HepG2 (cell line): ENCODE results near the gene IGF2BP3. TPM values are rescaled to one million over a fixed set of nuclear protein-coding genes. Genes with fewer than 3 reads are reported as not detected.

Experiments used
- ATAC-seq: fragments of 200-7000 bp; cut with Tn5 transposase; 3 replicates; pipeline ENCODE4 v1.9.1; 2020; ENCODE audit warnings: mild to moderate bottlenecking, moderate library complexity
- BruUV-seq: library from RNA; stranded (reverse); fragments of 400-500 nt; replicated peaks from 2 replicates; lab custom pipeline; 2021; lab: Mats Ljungman, UMichigan
- CTCF ChIA-PET: fragments of 300-600 bp; formaldehyde crosslinking; extraction: SDS; loops from one replicate; lab custom pipeline; 2021; ENCODE audit warnings: low total read pairs, inconsistent platforms, low intra/inter-chr PET ratio; lab: Yijun Ruan, JAX
- POLR2A ChIA-PET: fragments of 350-600 bp; sonication (Branson Sonifier 250); formaldehyde crosslinking; loops from one replicate; lab custom pipeline; 2020; ENCODE audit warnings: antibody characterized with exemption, inconsistent platforms; lab: Yijun Ruan, JAX
- DNase-seq: peaks from one replicate; pipeline ENCODE4 v3.0.0-alpha.2; 2015; ENCODE audit warnings: low spot score
- FAIRE-seq: peaks from 3 replicates; lab custom pipeline; 2011; peaks lifted over from hg19 to GRCh38; lab: Jason Lieb, UNC
- H2AFZ ChIP-seq: one replicate; pipeline ENCODE4 v1.6.1; 2011; ENCODE audit warnings: low read length, inconsistent platforms
- H3K27ac ChIP-seq: fragments of 300-600 bp; 3 replicates; pipeline ENCODE4 v1.8.0; 2011; ENCODE audit warnings: mixed run types, mild to moderate bottlenecking, mixed read lengths, low read length, inconsistent platforms; ENCODE audit not compliant: insufficient read depth; ENCODE audit errors: extremely low read length
- H3K27me3 ChIP-seq, 2 experiments: fragments of 200-600 bp in 1 of 2; 2 replicates in 1 of 2; 3 replicates in 1 of 2; pipeline versions ENCODE4 v1.6.0 to v1.8.0; 2011; ENCODE audit warnings: low read length in 2 of 2, mild to moderate bottlenecking in 2 of 2, moderate library complexity in 2 of 2, inconsistent platforms in 1 of 2; ENCODE audit not compliant: insufficient read depth in 2 of 2, control insufficient read depth in 1 of 2
- H3K36me3 ChIP-seq, 2 experiments: fragments of 200-600 bp in 1 of 2; replicated peaks in 1 of 2; 2 replicates in 1 of 2; 3 replicates in 1 of 2; pipeline versions ENCODE4 v1.5.1 to v1.8.0; 2011; ENCODE audit warnings: low read length in 2 of 2, inconsistent platforms in 1 of 2; ENCODE audit not compliant: insufficient read depth in 2 of 2, control insufficient read depth in 1 of 2
- H3K4me1 ChIP-seq: 2 replicates; pipeline ENCODE4 v1.5.1; 2012; ENCODE audit warnings: low read length, inconsistent platforms; ENCODE audit not compliant: insufficient read depth
- H3K4me2 ChIP-seq: 2 replicates; pipeline ENCODE4 v1.6.0; 2011; ENCODE audit warnings: low read depth, low read length, inconsistent platforms
- H3K4me3 ChIP-seq, 3 experiments: fragments of 200-600 bp in 1 of 3; sonication (generic), shearing (Covaris generic) in 1 of 3; replicated peaks in 1 of 3; 2 replicates each; pipeline ENCODE4 v1.5.1; 2011 to 2016; ENCODE audit warnings: low read length in 3 of 3, inconsistent platforms in 2 of 3, low read depth in 2 of 3, mild to moderate bottlenecking in 2 of 3, control low read depth in 1 of 3, mixed read lengths in 1 of 3; ENCODE audit not compliant: insufficient read depth in 1 of 3
- H3K79me2 ChIP-seq: one replicate; pipeline ENCODE4 v1.6.1; 2011; ENCODE audit warnings: low read length, inconsistent platforms; ENCODE audit not compliant: insufficient read depth
- H3K9ac ChIP-seq: 2 replicates; pipeline ENCODE4 v1.6.0; 2011; ENCODE audit warnings: mild to moderate bottlenecking, low read depth, low read length, inconsistent platforms; ENCODE audit not compliant: insufficient read depth
- H3K9me3 ChIP-seq: 2 replicates; pipeline ENCODE4 v1.5.1; 2012; ENCODE audit warnings: mild to moderate bottlenecking, low read length
- H4K20me1 ChIP-seq: 2 replicates; pipeline ENCODE4 v1.6.0; 2011; ENCODE audit warnings: inconsistent platforms, mild to moderate bottlenecking, low read length, moderate library complexity; ENCODE audit not compliant: insufficient read depth
- KLF13 ChIP-seq: sonication (generic); formaldehyde crosslinking; IDR thresholded peaks from 2 replicates; pipeline ENCODE4 v1.4.0; 2020; ENCODE audit warnings: mild to moderate bottlenecking, missing genetic modification reagents
- ZNF589 ChIP-seq: sonication (generic); formaldehyde crosslinking; conservative IDR thresholded peaks from 2 replicates; pipeline ENCODE4 v1.8.0; 2022; ENCODE audit warnings: mild to moderate bottlenecking, moderate library complexity, missing genetic modification reagents
- WGBS: methylation state at CpG from one replicate; pipeline ENCODE4 v1.1.6; 2017; ENCODE audit warnings: low lambda C conversion rate; 5-methylcytosine and 5-hydroxymethylcytosine counted together
- in situ Hi-C: cut with HindIII; loops from 2 replicates; pipeline ENCODE4 v1.10.0; 2017; ENCODE audit warnings: low pct_unique_long_range_greater_than_20kb; ENCODE audit not compliant: extremely low pct_ligation_motif_present
- intact Hi-C: fragments of 100-400 bp; cut with micrococcal nuclease; formaldehyde crosslinking; loops from one replicate; pipeline ENCODE4 v1.10.0; 2022; ENCODE audit not compliant: unreplicated experiment
- polyA plus RNA-seq, 8 experiments: library from polyadenylated mRNA; depleted of rRNA in 3 of 8; stranded (reverse) in 7 of 8; unstranded in 1 of 8; fragments of >200 nt; fragmentation: Illumina TruSeq in 4 of 8; extraction: Trizol in 4 of 8; gene quantifications; 2 replicates each; pipeline versions ENCODE4 v1.2.1 to v1.2.3, GENCODE V29; 2011 to 2016; ENCODE audit warnings: low read depth in 4 of 8, missing spikeins in 1 of 8, mixed read lengths in 1 of 8; ENCODE audit not compliant: insufficient read depth in 1 of 8
- total RNA-seq, 5 experiments: library from RNA; depleted of rRNA; stranded (reverse); fragments of >200 nt; fragmentation: Illumina TruSeq; extraction: Trizol; gene quantifications; 2 replicates each; pipeline ENCODE4 v1.2.3, GENCODE V29; 2016; ENCODE audit warnings: low read depth in 1 of 5
- TF ChIP-seq, protein P1 (sequence below): sonication (generic); formaldehyde crosslinking; IDR thresholded peaks from 2 replicates; pipeline ENCODE4 v1.8.1; 2022; ENCODE audit warnings: mild to moderate bottlenecking, missing genetic modification reagents
- TF ChIP-seq, protein P2 (sequence below): sonication (generic); formaldehyde crosslinking; IDR thresholded peaks from 2 replicates; pipeline ENCODE4 v1.5.0; 2020; ENCODE audit warnings: missing genetic modification reagents
- TF ChIP-seq, protein P3 (sequence below): sonication (generic); formaldehyde crosslinking; IDR thresholded peaks from 2 replicates; pipeline ENCODE4 v1.8.0; 2022; ENCODE audit warnings: mild to moderate bottlenecking, missing genetic modification reagents; ENCODE audit not compliant: insufficient replicate concordance
- TF ChIP-seq, protein P4 (sequence below): sonication (generic); formaldehyde crosslinking; IDR thresholded peaks from 2 replicates; pipeline ENCODE4 v1.8.1; 2023; ENCODE audit warnings: mild to moderate bottlenecking, missing genetic modification reagents, borderline replicate concordance
- TF ChIP-seq, protein P5 (sequence below): sonication (generic); formaldehyde crosslinking; IDR thresholded peaks from 2 replicates; pipeline ENCODE4 v1.8.0; 2022; ENCODE audit warnings: mild to moderate bottlenecking, missing genetic modification reagents, borderline replicate concordance

The IGF2BP3 gene
- total and polyA plus RNA-seq, 2 of the 13 experiments (the other 11 are each of a cell fraction or from before 2014, with no cell fraction given) = 37.7 to 39.5 TPM

DNA sequence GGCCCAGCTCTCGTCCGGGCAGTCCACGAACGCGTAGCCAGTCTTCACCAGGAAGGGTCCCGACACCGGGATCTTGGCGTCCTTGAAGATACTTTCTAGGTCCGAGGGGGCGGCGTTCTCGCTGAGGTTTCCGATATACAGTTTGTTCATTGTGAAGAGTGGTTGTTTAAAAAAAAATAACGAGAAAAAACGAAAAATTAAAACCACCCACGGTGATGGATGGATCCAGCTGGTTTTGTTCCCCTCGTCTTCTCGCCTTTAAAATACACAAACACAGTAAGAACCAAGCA, 385 bp downstream of the IGF2BP3 start:
- BruUV-seq = TSS peak; percentile 71
- no peak for DNase-seq
- H3K4me3 ChIP-seq = peak overlapping the region; percentile 86 to 93 (median 91)
- CTCF ChIA-PET = no interaction called here
- no peaks in the 10 kb centered on the region for H3K9me3 ChIP-seq
- no peak for FAIRE-seq
- H3K4me2 ChIP-seq = peak overlapping the region; percentile 92
- H3K36me3 ChIP-seq = no peaks in the 10 kb centered on the region
- POLR2A ChIA-PET = interaction anchor here (0.6 to 1.1 kb wide), 4 partner anchors 61 to 176 kb away, joined by 3 to 4 read pairs (median 3); no protein-coding TSS in a partner anchor
- H2AFZ ChIP-seq = no peak overlapping the region
- peak overlapping the region; percentile 96 for H3K27ac ChIP-seq
- under 1% methylated on average over 18 of the region's 18 CpGs for WGBS
- ATAC-seq = no peak
- peaks cover 9% of the 10 kb centered on the region for H4K20me1 ChIP-seq
- peaks cover 31% of the 10 kb centered on the region for H3K4me1 ChIP-seq
- peak overlapping the region; percentile 94 for H3K9ac ChIP-seq
- H3K27me3 ChIP-seq = no peaks in the 10 kb centered on the region; a peak in 1 of 5 replicates
- TF ChIP-seq, protein P1, sequence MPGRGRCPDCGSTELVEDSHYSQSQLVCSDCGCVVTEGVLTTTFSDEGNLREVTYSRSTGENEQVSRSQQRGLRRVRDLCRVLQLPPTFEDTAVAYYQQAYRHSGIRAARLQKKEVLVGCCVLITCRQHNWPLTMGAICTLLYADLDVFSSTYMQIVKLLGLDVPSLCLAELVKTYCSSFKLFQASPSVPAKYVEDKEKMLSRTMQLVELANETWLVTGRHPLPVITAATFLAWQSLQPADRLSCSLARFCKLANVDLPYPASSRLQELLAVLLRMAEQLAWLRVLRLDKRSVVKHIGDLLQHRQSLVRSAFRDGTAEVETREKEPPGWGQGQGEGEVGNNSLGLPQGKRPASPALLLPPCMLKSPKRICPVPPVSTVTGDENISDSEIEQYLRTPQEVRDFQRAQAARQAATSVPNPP (CRISPR knock-in tag) = peak; percentile 21; the same call in 1 of the 2 replicates
- TF ChIP-seq, protein P2, sequence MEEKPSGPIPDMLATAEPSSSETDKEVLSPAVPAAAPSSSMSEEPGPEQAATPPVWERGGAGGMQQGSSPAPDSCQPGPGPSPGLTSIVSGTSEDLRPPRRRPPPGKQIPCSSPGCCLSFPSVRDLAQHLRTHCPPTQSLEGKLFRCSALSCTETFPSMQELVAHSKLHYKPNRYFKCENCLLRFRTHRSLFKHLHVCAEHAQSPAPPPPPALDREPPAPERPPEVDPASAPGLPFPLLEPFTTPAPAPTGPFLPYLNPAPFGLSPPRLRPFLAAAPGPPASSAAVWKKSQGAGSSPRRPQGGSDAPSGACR (CRISPR knock-in tag) = peak; percentile 52; the same call in 1 of the 2 replicates
- TF ChIP-seq, protein P3, sequence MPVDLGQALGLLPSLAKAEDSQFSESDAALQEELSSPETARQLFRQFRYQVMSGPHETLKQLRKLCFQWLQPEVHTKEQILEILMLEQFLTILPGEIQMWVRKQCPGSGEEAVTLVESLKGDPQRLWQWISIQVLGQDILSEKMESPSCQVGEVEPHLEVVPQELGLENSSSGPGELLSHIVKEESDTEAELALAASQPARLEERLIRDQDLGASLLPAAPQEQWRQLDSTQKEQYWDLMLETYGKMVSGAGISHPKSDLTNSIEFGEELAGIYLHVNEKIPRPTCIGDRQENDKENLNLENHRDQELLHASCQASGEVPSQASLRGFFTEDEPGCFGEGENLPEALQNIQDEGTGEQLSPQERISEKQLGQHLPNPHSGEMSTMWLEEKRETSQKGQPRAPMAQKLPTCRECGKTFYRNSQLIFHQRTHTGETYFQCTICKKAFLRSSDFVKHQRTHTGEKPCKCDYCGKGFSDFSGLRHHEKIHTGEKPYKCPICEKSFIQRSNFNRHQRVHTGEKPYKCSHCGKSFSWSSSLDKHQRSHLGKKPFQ (CRISPR knock-in tag) = peak; percentile 43
- TF ChIP-seq, protein P4, sequence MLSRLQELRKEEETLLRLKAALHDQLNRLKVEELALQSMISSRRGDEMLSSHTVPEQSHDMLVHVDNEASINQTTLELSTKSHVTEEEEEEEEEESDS = no peak
- TF ChIP-seq ZNF589 (CRISPR knock-in tag) (no peak), KLF13 (CRISPR knock-in tag) (no peak)
- TF ChIP-seq, protein P5, sequence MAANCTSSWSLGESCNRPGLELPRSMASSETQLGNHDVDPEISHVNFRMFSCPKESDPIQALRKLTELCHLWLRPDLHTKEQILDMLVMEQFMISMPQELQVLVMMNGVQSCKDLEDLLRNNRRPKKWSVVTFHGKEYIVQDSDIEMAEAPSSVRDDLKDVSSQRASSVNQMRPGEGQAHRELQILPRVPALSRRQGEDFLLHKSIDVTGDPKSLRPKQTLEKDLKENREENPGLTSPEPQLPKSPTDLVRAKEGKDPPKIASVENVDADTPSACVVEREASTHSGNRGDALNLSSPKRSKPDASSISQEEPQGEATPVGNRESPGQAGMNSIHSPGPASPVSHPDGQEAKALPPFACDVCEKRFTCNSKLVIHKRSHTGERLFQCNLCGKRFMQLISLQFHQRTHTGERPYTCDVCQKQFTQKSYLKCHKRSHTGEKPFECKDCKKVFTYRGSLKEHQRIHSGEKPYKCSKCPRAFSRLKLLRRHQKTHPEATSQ (CRISPR knock-in tag) = no peak
- peaks cover 76% of the 10 kb centered on the region for H3K79me2 ChIP-seq
- in situ Hi-C loops (no loop called here), intact Hi-C loops (loop anchor here (5.0 to 10.0 kb wide), 2 partner anchors 285 to 458 kb away; partner anchors contain the start of genes HYCC1 and NUP42)
